HEK293 (cell line): ENCODE results near the gene TP53BP2.

ENCODE experiments used
- CTCF ChIA-PET: fragments of 350-600 bp; formaldehyde crosslinking; extraction: SDS; loops from one replicate; lab custom pipeline; 2021; ENCODE audit warnings: antibody characterized with exemption; lab: Yijun Ruan, JAX
- POLR2A ChIA-PET: fragments of 300-600 bp; formaldehyde crosslinking; extraction: SDS; loops from one replicate; lab custom pipeline; 2020; ENCODE audit warnings: antibody characterized with exemption, inconsistent platforms; lab: Yijun Ruan, JAX
- H3K27ac ChIP-seq: fragments of 200-500 bp; sonication (Bioruptor generic); 2 replicates; pipeline ENCODE4 v1.5.1; 2014; ENCODE audit warnings: low read depth, low read length, control low read depth, inconsistent platforms; ENCODE audit errors: extremely low read depth
- H3K36me3 ChIP-seq, 2 experiments: fragments of 200-500 bp in 1 of 2; sonication (Bioruptor generic) in 1 of 2; 1 replicate in 1 of 2; 2 replicates in 1 of 2; pipeline ENCODE4 v1.5.1; 2014 to 2017; ENCODE audit warnings: inconsistent platforms in 2 of 2, low read length in 2 of 2; ENCODE audit not compliant: control insufficient read depth in 2 of 2, insufficient read depth in 1 of 2
- H3K4me1 ChIP-seq: fragments of 200-500 bp; sonication (Bioruptor generic); 2 replicates; pipeline ENCODE4 v1.5.1; 2014; ENCODE audit warnings: mild to moderate bottlenecking, low read length, inconsistent platforms; ENCODE audit not compliant: control insufficient read depth, insufficient read depth
- H3K4me3 ChIP-seq: 2 replicates; pipeline ENCODE4 v1.5.1; 2011; ENCODE audit warnings: low read depth, mild to moderate bottlenecking, control low read depth, low read length, moderate library complexity
- H3K9me3 ChIP-seq: fragments of 200-500 bp; sonication (Bioruptor generic); 2 replicates; pipeline ENCODE4 v1.5.1; 2014; ENCODE audit warnings: low read depth, low read length, inconsistent platforms; ENCODE audit not compliant: control insufficient read depth, insufficient read depth
- KLF1 ChIP-seq: fragments of 450-650 bp; formaldehyde crosslinking; IDR thresholded peaks from 2 replicates; pipeline ENCODE4 v1.5.1; 2016; ENCODE audit warnings: missing biosample characterization, missing genetic modification characterization
- KLF16 ChIP-seq: fragments of 450-650 bp; formaldehyde crosslinking; IDR thresholded peaks from 2 replicates; pipeline ENCODE4 v1.5.1; 2017; ENCODE audit warnings: missing biosample characterization, missing genetic modification characterization
- KLF7 ChIP-seq: fragments of 450-650 bp; formaldehyde crosslinking; IDR thresholded peaks from 2 replicates; pipeline ENCODE4 v1.5.1; 2016; ENCODE audit warnings: missing biosample characterization, missing genetic modification characterization, borderline replicate concordance
- MZF1 ChIP-seq: fragments of 450-650 bp; formaldehyde crosslinking; IDR thresholded peaks from 2 replicates; pipeline ENCODE4 v1.5.1; 2017; ENCODE audit warnings: missing biosample characterization, missing genetic modification characterization, borderline replicate concordance
- RBAK ChIP-seq: fragments of 450-650 bp; formaldehyde crosslinking; IDR thresholded peaks from 2 replicates; pipeline ENCODE4 v1.5.1; 2016; ENCODE audit warnings: missing biosample characterization, missing genetic modification characterization
- SETDB1 ChIP-seq: IDR thresholded peaks from one replicate; pipeline ENCODE4 v1.6.1; 2017; ENCODE audit warnings: mild to moderate bottlenecking, low read length, moderate library complexity, mixed read lengths; ENCODE audit not compliant: insufficient read length
- SP2 ChIP-seq: fragments of 450-650 bp; formaldehyde crosslinking; IDR thresholded peaks from 2 replicates; pipeline ENCODE4 v1.5.1; 2016; ENCODE audit warnings: missing biosample characterization, missing genetic modification characterization
- SP7 ChIP-seq: fragments of 450-650 bp; formaldehyde crosslinking; IDR thresholded peaks from 2 replicates; pipeline ENCODE4 v1.5.1; 2016; ENCODE audit warnings: missing biosample characterization, missing genetic modification characterization
- WT1 ChIP-seq: fragments of 450-650 bp; formaldehyde crosslinking; IDR thresholded peaks from 2 replicates; pipeline ENCODE4 v1.5.1; 2016; ENCODE audit warnings: missing biosample characterization, missing genetic modification characterization
- ZBTB21 ChIP-seq: fragments of 450-650 bp; formaldehyde crosslinking; IDR thresholded peaks from 2 replicates; pipeline ENCODE4 v1.5.1; 2017; ENCODE audit warnings: missing biosample characterization, missing genetic modification characterization
- ZBTB7A ChIP-seq: fragments of 450-650 bp; formaldehyde crosslinking; IDR thresholded peaks from 2 replicates; pipeline ENCODE4 v1.5.1; 2016; ENCODE audit warnings: low read depth, missing biosample characterization, missing genetic modification characterization
- ZNF121 ChIP-seq: fragments of 450-650 bp; formaldehyde crosslinking; IDR thresholded peaks from 2 replicates; pipeline ENCODE4 v1.5.1; 2016; ENCODE audit warnings: missing biosample characterization, missing genetic modification characterization
- ZNF157 ChIP-seq: fragments of 450-650 bp; formaldehyde crosslinking; IDR thresholded peaks from 2 replicates; pipeline ENCODE4 v1.5.1; 2016; ENCODE audit warnings: missing biosample characterization, missing genetic modification characterization
- ZNF184 ChIP-seq: fragments of 450-650 bp; IDR thresholded peaks from 2 replicates; pipeline ENCODE4 v1.5.1; 2018; ENCODE audit warnings: missing biosample characterization, mild to moderate bottlenecking, missing genetic modification characterization
- ZNF214 ChIP-seq: fragments of 450-650 bp; formaldehyde crosslinking; IDR thresholded peaks from 2 replicates; pipeline ENCODE4 v1.5.1; 2017; ENCODE audit warnings: missing biosample characterization, mild to moderate bottlenecking, missing genetic modification characterization, borderline replicate concordance
- ZNF23 ChIP-seq: fragments of 450-650 bp; formaldehyde crosslinking; IDR thresholded peaks from 2 replicates; pipeline ENCODE4 v1.5.1; 2016; ENCODE audit warnings: missing biosample characterization, missing genetic modification characterization, borderline replicate concordance
- ZNF248 ChIP-seq: fragments of 450-650 bp; formaldehyde crosslinking; IDR thresholded peaks from 2 replicates; pipeline ENCODE4 v1.5.1; 2017; ENCODE audit warnings: missing biosample characterization, missing genetic modification characterization
- ZNF366 ChIP-seq: fragments of 450-650 bp; formaldehyde crosslinking; conservative IDR thresholded peaks from 2 replicates; pipeline ENCODE4 v1.5.1; 2016; ENCODE audit warnings: missing biosample characterization, missing genetic modification characterization
- ZNF37A ChIP-seq: fragments of 450-650 bp; IDR thresholded peaks from 2 replicates; pipeline ENCODE4 v1.5.1; 2018; ENCODE audit warnings: missing biosample characterization, missing genetic modification characterization
- ZNF433 ChIP-seq: fragments of 450-650 bp; formaldehyde crosslinking; IDR thresholded peaks from 2 replicates; pipeline ENCODE4 v1.5.1; 2016; ENCODE audit warnings: missing biosample characterization, missing genetic modification characterization, low read depth
- ZNF585B ChIP-seq: fragments of 450-650 bp; formaldehyde crosslinking; IDR thresholded peaks from 2 replicates; pipeline ENCODE4 v1.5.1; 2016; ENCODE audit warnings: missing biosample characterization, missing genetic modification characterization
- ZNF596 ChIP-seq: fragments of 450-650 bp; IDR thresholded peaks from 2 replicates; pipeline ENCODE4 v1.5.0; 2018; ENCODE audit warnings: missing biosample characterization, mild to moderate bottlenecking, missing genetic modification characterization, moderate library complexity
- ZNF777 ChIP-seq: fragments of 450-650 bp; formaldehyde crosslinking; IDR thresholded peaks from 2 replicates; pipeline ENCODE4 v1.5.1; 2017; ENCODE audit warnings: missing biosample characterization, missing genetic modification characterization, borderline replicate concordance
- ZNF791 ChIP-seq: fragments of 450-650 bp; formaldehyde crosslinking; IDR thresholded peaks from 2 replicates; pipeline ENCODE4 v1.5.1; 2016; ENCODE audit warnings: missing biosample characterization, missing genetic modification characterization
- TF ChIP-seq, protein P1 (sequence below): fragments of 450-650 bp; formaldehyde crosslinking; IDR thresholded peaks from 2 replicates; pipeline ENCODE4 v1.5.1; 2016; ENCODE audit warnings: missing biosample characterization, missing genetic modification characterization
- TF ChIP-seq, protein P2 (sequence below): fragments of 450-650 bp; formaldehyde crosslinking; IDR thresholded peaks from 2 replicates; pipeline ENCODE4 v1.5.1; 2016; ENCODE audit warnings: missing biosample characterization, missing genetic modification characterization, borderline replicate concordance

TP53BP2 gene

DNA sequence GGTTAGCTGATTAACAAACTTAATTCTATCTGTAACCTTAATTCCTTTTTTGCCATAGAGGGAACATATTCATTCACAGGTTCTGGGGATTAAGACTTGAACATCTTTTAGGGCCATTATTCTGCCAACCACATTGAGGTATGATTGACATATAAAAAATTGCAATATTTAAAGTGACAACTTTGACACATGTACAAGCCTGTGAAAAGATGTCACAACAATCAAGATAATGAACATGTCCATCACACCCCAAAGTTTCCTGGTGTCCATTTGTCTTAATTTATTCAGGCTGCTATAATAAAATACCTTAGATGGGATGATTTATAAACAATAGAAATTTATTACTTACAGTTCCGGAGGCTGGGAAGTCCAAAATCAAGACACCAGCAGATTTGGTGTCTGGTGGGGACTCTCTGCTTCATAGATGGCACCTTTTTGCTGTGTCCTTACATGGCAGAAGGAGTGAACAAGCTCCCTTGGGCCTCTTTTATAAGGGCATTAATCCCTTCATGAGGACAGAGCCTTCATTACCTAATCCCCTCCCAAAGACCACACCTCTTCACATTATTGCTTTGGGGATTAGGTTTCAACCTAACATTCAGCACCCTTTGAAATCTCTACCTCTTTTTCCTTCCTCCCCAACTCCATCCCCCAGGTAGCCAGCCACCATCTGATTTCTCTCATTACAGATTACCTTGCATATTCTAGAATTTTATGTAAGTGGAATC, 33.0 kb upstream of the TP53BP2 start:
- Histone ChIP-seq H3K27ac (no peak overlapping the region), H3K4me3 (no peak overlapping the region), H3K4me1 (no peaks in the 10 kb centered on the region), H3K9me3 (no peaks in the 10 kb centered on the region)
- TF ChIP-seq SP7 (tag by site-specific recombination): 0 out of 2 replicates have a peak, but pooled peaks have one; percentile 27
- TF ChIP-seq ZBTB21 (tag by site-specific recombination): no peak
- TF ChIP-seq ZNF777 (tag by site-specific recombination): no peak
- no peak for TF ChIP-seq ZNF585B
- peak; percentile 43; the same call in 1 of the 2 replicates for TF ChIP-seq WT1 (tag by site-specific recombination)
- TF ChIP-seq KLF1 (tag by site-specific recombination): peak; percentile 83
- TF ChIP-seq ZNF121 (tag by site-specific recombination): no peak
- TF ChIP-seq MZF1: peak; percentile 84; the same call in 1 of the 2 replicates
- TF ChIP-seq ZNF214 (tag by site-specific recombination): no peak
- TF ChIP-seq ZNF596 (tag by site-specific recombination): no peak
- TF ChIP-seq SP2 (tag by site-specific recombination): no peak
- TF ChIP-seq SETDB1: peak; percentile 12
- TF ChIP-seq, all 188 proteins: peak for 5
- no peaks in the 10 kb centered on the region for H3K36me3 ChIP-seq
- ChIA-PET CTCF (no interaction called here), POLR2A (no interaction called here)

DNA sequence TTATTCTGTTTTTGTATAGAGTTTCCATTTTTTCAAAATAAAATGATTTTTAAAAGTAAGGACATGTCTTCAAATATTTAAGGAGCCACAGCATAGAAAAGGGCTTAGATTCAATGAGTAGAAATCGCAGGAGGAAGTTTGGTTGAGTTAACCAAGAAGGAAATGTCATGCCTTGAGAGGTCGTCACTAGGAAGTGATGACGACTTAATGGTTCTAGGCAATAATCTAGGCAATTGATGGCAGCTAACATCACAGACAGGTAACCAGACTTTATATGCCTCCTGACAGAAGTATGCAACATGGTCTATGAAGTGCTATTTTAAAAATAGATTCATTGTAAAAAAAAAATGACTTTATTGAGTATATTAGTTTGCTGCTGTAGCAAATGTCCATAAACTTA, 32.1 kb upstream of the TP53BP2 start:
- no peak overlapping the region for H3K4me3 ChIP-seq
- no peak for TF ChIP-seq ZNF157
- TF ChIP-seq ZNF37A (tag by site-specific recombination): no peak
- no peak for TF ChIP-seq ZBTB7A
- TF ChIP-seq RBAK (tag by site-specific recombination): no peak
- no peak for TF ChIP-seq KLF16 (tag by site-specific recombination)
- TF ChIP-seq ZNF184: no peak
- no peak for TF ChIP-seq ZNF214 (tag by site-specific recombination)
- no peak for TF ChIP-seq KLF7 (tag by site-specific recombination)
- TF ChIP-seq ZNF248 (tag by site-specific recombination): no peak
- TF ChIP-seq, protein P1, sequence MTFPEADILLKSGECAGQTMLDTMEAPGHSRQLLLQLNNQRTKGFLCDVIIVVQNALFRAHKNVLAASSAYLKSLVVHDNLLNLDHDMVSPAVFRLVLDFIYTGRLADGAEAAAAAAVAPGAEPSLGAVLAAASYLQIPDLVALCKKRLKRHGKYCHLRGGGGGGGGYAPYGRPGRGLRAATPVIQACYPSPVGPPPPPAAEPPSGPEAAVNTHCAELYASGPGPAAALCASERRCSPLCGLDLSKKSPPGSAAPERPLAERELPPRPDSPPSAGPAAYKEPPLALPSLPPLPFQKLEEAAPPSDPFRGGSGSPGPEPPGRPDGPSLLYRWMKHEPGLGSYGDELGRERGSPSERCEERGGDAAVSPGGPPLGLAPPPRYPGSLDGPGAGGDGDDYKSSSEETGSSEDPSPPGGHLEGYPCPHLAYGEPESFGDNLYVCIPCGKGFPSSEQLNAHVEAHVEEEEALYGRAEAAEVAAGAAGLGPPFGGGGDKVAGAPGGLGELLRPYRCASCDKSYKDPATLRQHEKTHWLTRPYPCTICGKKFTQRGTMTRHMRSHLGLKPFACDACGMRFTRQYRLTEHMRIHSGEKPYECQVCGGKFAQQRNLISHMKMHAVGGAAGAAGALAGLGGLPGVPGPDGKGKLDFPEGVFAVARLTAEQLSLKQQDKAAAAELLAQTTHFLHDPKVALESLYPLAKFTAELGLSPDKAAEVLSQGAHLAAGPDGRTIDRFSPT (tag by site-specific recombination): no peak
- no peak for TF ChIP-seq ZNF791 (tag by site-specific recombination)
- TF ChIP-seq, protein P2, sequence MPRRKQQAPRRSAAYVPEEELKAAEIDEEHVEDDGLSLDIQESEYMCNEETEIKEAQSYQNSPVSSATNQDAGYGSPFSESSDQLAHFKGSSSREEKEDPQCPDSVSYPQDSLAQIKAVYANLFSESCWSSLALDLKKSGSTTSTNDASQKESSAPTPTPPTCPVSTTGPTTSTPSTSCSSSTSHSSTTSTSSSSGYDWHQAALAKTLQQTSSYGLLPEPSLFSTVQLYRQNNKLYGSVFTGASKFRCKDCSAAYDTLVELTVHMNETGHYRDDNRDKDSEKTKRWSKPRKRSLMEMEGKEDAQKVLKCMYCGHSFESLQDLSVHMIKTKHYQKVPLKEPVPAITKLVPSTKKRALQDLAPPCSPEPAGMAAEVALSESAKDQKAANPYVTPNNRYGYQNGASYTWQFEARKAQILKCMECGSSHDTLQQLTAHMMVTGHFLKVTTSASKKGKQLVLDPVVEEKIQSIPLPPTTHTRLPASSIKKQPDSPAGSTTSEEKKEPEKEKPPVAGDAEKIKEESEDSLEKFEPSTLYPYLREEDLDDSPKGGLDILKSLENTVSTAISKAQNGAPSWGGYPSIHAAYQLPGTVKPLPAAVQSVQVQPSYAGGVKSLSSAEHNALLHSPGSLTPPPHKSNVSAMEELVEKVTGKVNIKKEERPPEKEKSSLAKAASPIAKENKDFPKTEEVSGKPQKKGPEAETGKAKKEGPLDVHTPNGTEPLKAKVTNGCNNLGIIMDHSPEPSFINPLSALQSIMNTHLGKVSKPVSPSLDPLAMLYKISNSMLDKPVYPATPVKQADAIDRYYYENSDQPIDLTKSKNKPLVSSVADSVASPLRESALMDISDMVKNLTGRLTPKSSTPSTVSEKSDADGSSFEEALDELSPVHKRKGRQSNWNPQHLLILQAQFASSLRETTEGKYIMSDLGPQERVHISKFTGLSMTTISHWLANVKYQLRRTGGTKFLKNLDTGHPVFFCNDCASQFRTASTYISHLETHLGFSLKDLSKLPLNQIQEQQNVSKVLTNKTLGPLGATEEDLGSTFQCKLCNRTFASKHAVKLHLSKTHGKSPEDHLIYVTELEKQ (tag by site-specific recombination): no peak
- TF ChIP-seq ZNF433 (tag by site-specific recombination): no peak
- no peak for TF ChIP-seq ZNF366 (tag by site-specific recombination)
- no peak for TF ChIP-seq ZNF23 (tag by site-specific recombination)
- TF ChIP-seq, all 188 proteins: peak for 0
- POLR2A ChIA-PET: no interaction called here
- Histone ChIP-seq H3K27ac (no peak overlapping the region), H3K4me1 (no peaks in the 10 kb centered on the region), H3K9me3 (no peaks in the 10 kb centered on the region), H3K36me3 (no peaks in the 10 kb centered on the region)
- CTCF ChIA-PET: no interaction called here
